Nephron progenitor cell (in vitro differentiated cells): Measurements from ENCODE around the gene FAM209A.
"Not testable (repeated sequence)": the region's sequence is repeated elsewhere in the genome, so short reads cannot be mapped to it uniquely, and the experiment has no call there.

Source experiments
- DNase-seq: peaks from one replicate; pipeline ENCODE4 v3.0.0; 2021
- H3K27ac Mint-ChIP-seq: 2 replicates; pipeline ENCODE4 v1.8.0; 2021; ENCODE audit warnings: mild to moderate bottlenecking, moderate library complexity, mixed read lengths
- H3K27me3 Mint-ChIP-seq: 2 replicates; pipeline ENCODE4 v1.8.0; 2021; ENCODE audit warnings: mild to moderate bottlenecking, low read depth, mixed read lengths; ENCODE audit not compliant: poor library complexity
- H3K36me3 Mint-ChIP-seq: 2 replicates; pipeline ENCODE4 v1.8.0; 2021; ENCODE audit warnings: low read depth, mixed read lengths
- H3K4me1 Mint-ChIP-seq: 2 replicates; pipeline ENCODE4 v1.8.0; 2021; ENCODE audit warnings: mixed read lengths
- H3K4me3 Mint-ChIP-seq: 2 replicates; pipeline ENCODE4 v1.8.0; 2021; ENCODE audit warnings: mild to moderate bottlenecking, moderate library complexity, mixed read lengths
- H3K9me3 Mint-ChIP-seq: 2 replicates; pipeline ENCODE4 v1.8.0; 2021; ENCODE audit warnings: mild to moderate bottlenecking, moderate library complexity, mixed read lengths
- CTCF ChIP-seq: fragments of 200-600 bp; sonication (generic); IDR thresholded peaks from 2 replicates; pipeline ENCODE4 v1.5.0; 2021; ENCODE audit warnings: antibody characterized with exemption

Gene FAM209A

GRCh38 chr20:56524444-56524843 is at the start of gene FAM209A:
Gene FAM209A, plus strand, starts transcription at chr20:56524744. Its CDS starts 65 bp downstream, at chr20:56524809.
- not testable (repeated sequence) for H3K4me1 Mint-ChIP-seq, H3K27ac Mint-ChIP-seq, DNase-seq, H3K27me3 Mint-ChIP-seq, H3K4me3 Mint-ChIP-seq
- peaks cover 37% of the 10 kb centered on the region for H3K36me3 Mint-ChIP-seq
- H3K9me3 Mint-ChIP-seq, result peaks cover 42% of the 10 kb centered on the region

GRCh38 chr20:56483970-56484369 is 40.6 kb upstream of the FAM209A start:
- H3K27me3 Mint-ChIP-seq, result no peaks in the 10 kb centered on the region
- TF ChIP-seq CTCF, result no peak
- H3K27ac Mint-ChIP-seq, result peak overlapping the region; percentile 2
- no peak for DNase-seq
- H3K4me3 Mint-ChIP-seq, result no peak overlapping the region
- no peaks in the 10 kb centered on the region for H3K4me1 Mint-ChIP-seq
- peaks cover 57% of the 10 kb centered on the region for H3K36me3 Mint-ChIP-seq
- H3K9me3 Mint-ChIP-seq, result no peaks in the 10 kb centered on the region

- Mint-ChIP-seq H3K36me3 (peaks cover 61% of the 10 kb centered on the region), H3K9me3 (no peaks in the 10 kb centered on the region), H3K27ac (no peak overlapping the region), H3K27me3 (no peaks in the 10 kb centered on the region), H3K4me3 (no peak overlapping the region), H3K4me1 (no peaks in the 10 kb centered on the region)
- TF ChIP-seq CTCF, result no peak
- no peak for DNase-seq
Observed at GRCh38 chr20:56487216-56487615, 37.3 kb upstream of the FAM209A start.

- no peak overlapping the region for H3K4me3 Mint-ChIP-seq
- no peak for DNase-seq
- H3K27me3 Mint-ChIP-seq, result no peaks in the 10 kb centered on the region
- H3K9me3 Mint-ChIP-seq, result no peaks in the 10 kb centered on the region
- peaks cover 60% of the 10 kb centered on the region for H3K36me3 Mint-ChIP-seq
- TF ChIP-seq CTCF, result no peak
- no peaks in the 10 kb centered on the region for H3K4me1 Mint-ChIP-seq
- peak overlapping the region; percentile 10 for H3K27ac Mint-ChIP-seq
Observed at GRCh38 chr20:56488566-56488965, 36.0 kb upstream of the FAM209A start.

GRCh38 chr20:56501116-56501515 is 23.4 kb upstream of the FAM209A start:
- no peaks in the 10 kb centered on the region for H3K27me3 Mint-ChIP-seq
- no peak overlapping the region for H3K4me3 Mint-ChIP-seq
- no peaks in the 10 kb centered on the region for H3K9me3 Mint-ChIP-seq
- peaks cover 28% of the 10 kb centered on the region for H3K36me3 Mint-ChIP-seq
- no peak for TF ChIP-seq CTCF
- no peak overlapping the region for H3K27ac Mint-ChIP-seq
- no peak for DNase-seq
- no peaks in the 10 kb centered on the region for H3K4me1 Mint-ChIP-seq

- Mint-ChIP-seq H3K36me3 (peaks cover 4% of the 10 kb centered on the region), H3K9me3 (no peaks in the 10 kb centered on the region), H3K4me1 (no peaks in the 10 kb centered on the region), H3K27me3 (no peaks in the 10 kb centered on the region), H3K27ac (peak overlapping the region; percentile 57), H3K4me3 (no peak overlapping the region)
- TF ChIP-seq CTCF, result no peak
- DNase-seq, result no peak
Observed at GRCh38 chr20:56503916-56504315, 20.6 kb upstream of the FAM209A start.
